Ecto neural progenitor cell (in vitro differentiated cells): Measurements from ENCODE around the gene UPK2.
"Not testable (repeated sequence)": the region's sequence is repeated elsewhere in the genome, so short reads cannot be mapped to it uniquely, and the experiment has no call there.

Source experiments
- DNase-seq: peaks from one replicate; pipeline ENCODE4 v3.0.0-alpha.2; 2018; ENCODE audit warnings: low spot score

UPK2 gene

DNA sequence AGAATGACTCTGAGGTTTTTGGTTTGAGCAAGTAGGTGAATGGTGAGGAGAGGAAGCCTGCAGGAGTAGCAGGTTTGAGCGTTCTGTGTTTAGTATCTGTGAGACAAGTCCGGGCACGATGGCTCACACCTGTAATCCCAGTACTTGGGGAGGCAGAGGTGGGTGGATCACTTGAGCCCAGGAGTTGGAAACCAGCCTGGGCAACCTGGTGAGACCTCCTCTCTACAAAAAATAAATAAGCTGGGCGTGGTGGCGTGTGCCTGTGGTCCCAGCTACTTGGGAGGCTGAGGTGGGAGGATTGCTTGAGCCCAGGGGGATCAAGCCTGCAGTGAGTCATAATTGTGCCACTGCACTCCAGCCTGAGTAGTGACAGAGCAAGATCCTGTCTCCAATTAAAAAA lies 32.2 kb downstream of the UPK2 start:
- no peak for DNase-seq

DNA sequence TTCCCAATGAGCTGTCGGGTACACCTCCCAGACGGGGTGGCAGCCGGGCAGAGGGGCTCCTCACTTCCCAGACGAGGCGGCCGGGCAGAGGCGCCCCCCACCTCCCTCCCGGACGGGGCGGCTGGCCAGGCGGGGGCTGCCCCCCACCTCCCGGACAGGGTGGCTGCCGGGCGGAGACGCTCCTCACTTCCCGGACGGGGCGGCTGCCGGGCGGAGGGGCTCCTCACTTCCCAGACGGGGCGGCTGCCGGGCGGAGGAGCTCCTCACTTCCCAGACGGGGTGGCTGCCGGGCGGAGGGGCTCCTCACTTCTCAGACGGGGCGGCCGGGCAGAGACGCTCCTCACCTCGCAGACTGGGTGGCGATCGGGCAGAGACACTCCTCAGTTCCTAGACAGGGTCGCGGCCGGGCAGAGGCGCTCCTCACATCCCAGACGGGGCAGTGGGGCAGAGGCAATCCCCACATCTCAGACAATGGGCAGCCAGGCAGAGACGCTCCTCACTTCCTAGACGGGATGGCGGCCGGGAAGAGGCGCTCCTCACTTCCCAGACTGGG lies 35.5 kb downstream of the UPK2 start:
- DNase-seq, result not testable (repeated sequence)

DNA sequence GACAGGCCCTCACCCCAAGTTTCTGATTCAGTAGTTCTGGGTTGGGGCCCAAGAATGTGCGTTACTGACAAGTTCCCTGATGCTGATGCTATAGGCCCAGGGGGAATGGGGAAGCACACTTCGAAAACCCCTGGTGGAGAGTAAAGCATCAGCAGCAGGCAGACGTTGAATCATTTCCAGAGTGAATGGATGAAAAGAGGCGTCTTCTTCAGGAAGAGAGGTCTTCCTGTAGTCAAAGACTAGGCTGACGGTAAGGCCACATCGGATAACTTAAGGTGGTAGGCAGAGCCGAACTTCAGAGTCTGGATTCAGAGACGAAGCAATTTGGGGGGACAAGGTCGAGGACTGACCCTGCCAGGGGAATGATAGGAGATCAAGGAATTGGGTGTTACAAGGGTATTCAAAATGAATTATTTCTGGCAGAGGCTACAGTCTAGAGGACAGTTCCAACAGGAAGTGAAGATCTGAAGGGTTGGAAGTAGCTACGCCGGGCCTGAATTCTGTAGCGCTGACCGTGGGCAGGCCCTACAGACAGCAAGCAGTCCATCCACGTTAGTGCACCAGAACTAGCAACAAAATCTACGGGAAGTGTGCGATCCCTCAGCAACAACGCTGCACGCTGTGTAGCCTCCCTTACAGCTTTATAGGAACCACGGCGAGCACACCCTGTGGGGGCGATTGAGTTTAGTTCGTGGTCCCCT lies 41.0 kb downstream of the UPK2 start:
- no peak for DNase-seq

DNA sequence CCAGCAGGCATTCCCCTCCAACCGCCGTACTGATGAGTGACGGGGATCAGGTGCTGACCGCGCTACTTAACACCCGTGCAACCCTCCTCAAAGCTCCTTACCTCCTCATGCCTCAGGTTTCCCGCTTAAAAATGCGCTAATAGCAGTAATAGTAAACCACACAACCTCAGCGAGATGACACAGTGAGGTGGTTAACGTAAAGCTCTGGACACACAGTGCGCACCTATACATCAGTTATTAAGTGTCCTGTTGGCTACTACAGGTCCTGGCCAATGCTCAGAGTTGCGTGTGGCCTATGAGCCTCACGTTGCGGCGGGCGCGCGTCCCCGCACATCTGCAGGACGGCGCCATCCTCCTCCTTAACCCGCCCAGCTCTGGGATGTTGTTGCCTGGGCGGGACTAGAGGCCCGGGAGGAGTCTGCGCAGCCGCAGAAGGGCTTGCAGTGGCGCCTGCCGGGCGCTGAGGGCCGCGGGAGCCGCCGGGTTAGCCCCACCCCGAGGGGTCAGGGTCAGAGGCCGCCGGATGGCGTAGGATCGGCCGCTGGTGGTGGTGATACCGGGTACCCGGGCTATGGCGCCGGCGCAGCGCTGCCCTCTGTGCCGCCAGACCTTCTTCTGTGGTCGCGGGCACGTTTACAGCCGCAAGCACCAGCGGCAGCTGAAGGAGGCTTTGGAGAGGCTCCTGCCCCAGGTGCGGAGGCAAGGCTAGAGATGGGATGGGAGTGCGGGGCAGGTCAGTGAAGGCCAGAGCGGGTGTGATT lies 41.7 kb downstream of the UPK2 start, which contains the start of gene CENATAC:
TSS of gene CENATAC (plus strand) at position 512 of the 761 bp plus-strand sequence. CDS start at position 572, 60 bp downstream.
- peak; percentile 98 for DNase-seq

- DNase-seq, result no peak
Observed at GRCh38 chr11:118998388-118998717, 42.3 kb downstream of the UPK2 start.

DNA sequence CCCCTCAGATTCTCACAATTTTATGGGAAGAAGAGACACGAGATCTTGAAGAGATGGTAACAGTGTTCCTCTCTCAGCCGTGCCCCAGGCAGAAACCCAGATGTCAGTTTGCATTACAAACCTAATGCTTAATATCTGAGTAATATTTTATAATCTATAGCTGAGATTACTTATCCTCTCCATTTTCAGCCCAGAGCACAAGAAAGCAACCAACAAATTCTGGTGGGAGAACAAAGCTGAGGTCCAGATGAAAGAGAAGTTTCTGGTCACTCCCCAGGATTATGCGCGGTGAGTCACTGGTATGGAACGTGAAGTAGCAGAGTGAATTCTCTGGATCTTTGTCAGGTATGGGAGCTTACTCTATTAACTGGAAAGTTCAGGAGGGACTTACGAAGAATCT lies 42.7 kb downstream of the UPK2 start:
- no peak for DNase-seq

- no peak for DNase-seq
Observed at GRCh38 chr11:119000906-119001305, 44.8 kb downstream of the UPK2 start.

GRCh38 chr11:119006656-119007055 lies 50.6 kb downstream of the UPK2 start:
- DNase-seq, result no peak
